EH (cell line): Measurements from ENCODE around the gene ERMARD.

Experiments used
- DNase-seq: peaks from one replicate; pipeline ENCODE4 v3.0.0-alpha.2; 2015; ENCODE audit warnings: low read depth

Gene ERMARD

DNA sequence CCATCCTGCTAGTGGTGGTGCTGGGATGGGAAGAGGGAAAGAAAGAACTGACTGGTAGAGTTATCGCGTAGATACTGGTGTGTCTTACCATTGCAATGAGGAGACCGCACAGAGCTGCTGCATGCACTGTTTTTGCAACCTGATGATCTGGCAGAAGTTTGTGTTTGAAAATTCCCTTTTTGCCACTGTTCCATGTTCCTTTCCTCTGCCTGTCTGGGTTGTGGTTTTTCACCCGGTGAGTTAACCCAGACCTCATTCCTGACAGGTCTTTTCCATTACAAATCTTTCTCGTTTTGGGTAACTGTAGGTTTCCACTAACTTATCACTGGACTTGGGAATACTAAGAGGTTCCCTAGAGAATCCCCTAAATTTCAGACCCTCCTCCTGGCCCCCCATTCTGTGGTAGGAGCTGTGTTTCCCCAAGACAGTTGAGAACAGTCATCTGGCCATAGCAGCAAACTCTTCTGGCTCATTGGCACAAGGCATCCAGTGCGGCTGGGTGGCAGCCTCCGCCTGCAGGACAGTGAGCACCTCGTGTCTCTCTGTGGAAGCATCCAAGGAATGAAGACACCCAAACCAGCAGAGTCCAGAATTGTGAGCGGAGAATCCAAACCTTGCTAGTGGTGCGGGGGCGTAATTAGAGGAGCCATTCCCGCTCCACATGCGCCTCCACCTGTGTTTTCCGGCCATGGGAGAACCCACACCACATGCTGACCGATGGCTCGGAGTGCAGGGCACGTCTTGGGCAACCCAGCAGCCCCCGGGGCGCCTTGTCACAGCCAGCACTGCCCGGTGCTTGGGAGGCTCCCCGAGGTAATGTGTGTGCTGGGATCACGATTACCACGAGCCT is 32.8 kb downstream of the ERMARD start:
- DNase-seq: no peak

DNA sequence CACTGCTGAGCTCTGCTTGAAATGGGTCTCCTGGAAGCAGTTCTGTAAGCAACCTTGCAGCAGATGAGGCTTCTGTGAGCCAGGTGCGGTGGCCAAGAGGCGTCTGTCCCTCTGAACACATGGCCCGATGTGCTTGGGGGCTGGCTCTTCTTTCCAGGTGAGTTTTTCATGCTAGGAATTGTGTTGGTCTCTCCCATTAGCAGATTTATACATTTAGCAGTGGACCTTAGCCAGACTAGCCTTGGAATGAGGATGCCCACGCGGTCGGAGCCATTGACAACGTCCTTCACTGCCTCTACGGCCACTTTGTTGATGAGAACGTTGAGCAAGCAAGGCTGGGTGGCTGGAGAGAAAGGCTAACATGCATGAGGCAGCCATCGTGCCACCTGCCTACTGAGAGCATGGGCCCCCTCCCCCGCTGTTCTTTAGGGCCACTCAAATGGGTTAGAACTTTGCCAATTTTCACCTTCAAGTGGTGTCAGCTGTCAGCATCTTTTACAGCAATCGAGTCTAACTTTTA is 33.5 kb downstream of the ERMARD start:
- DNase-seq: no peak

GRCh38 chr6:169785566-169785965 is 34.1 kb downstream of the ERMARD start:
- no peak for DNase-seq

GRCh38 chr6:169786349-169786748 is 34.9 kb downstream of the ERMARD start:
- DNase-seq: no peak

GRCh38 chr6:169787797-169788196 is 36.4 kb downstream of the ERMARD start:
- DNase-seq: no peak

GRCh38 chr6:169788809-169789145 is 37.4 kb downstream of the ERMARD start:
- DNase-seq: no peak

GRCh38 chr6:169789146-169789943 is 37.9 kb downstream of the ERMARD start:
- DNase-seq: no peak

- peak; percentile 77 for DNase-seq
Observed at GRCh38 chr6:169789944-169790927, 38.8 kb downstream of the ERMARD start.

DNA sequence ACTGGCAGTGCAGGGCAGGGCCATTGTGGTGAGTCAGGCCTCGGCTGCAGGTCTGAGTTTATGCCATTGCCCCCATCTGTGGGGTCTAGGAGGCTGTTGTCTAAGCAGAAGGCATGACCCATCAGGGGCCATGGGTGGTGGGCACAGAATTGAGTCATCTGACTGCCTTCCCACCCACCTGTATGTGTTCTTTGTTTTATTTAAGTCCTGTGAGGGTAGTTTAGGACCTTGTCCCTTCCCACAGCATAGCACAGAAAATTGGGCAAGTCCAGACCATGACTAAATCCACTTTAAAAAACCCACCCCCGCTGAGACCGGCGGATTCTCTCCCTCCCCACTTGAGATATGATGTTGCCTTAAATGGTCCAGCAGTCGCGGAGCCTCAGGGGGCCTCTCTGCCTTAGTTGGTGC is 40.3 kb downstream of the ERMARD start:
- DNase-seq: no peak

DNA sequence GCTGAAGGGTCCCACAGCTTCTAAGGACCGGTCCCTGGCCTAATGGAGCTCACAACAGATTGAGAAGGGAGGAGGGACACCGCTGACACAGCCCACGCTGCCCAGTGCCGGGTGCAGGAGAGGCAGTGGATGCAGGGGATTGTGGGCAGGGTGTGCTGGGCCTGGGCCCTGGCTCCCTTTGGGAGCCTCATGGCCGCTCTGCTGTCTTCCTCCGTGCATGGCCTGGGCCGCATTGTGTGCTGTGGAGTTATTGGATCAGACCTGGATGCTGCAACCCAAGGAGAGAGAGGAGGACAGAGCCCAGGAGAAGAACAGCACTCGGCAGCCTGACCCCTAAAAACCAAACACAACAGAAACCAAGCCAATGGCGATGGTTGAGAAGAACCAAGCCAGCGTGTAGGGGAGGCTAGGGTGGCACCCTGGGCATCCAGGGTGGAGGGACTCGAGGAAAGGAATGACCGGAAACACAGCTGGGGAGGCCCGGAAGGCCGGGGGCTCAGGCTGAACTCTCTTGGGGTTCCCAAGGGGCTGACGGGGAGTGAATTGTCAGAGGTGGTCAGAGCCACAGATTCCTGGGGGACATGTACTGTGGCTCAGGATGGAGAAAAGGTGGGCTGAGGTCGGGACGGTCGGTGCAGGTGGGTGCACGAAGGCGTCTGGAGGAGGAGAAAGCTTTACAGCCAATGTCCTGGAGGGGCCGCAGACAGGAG is 41.0 kb downstream of the ERMARD start:
- DNase-seq: no peak

DNA sequence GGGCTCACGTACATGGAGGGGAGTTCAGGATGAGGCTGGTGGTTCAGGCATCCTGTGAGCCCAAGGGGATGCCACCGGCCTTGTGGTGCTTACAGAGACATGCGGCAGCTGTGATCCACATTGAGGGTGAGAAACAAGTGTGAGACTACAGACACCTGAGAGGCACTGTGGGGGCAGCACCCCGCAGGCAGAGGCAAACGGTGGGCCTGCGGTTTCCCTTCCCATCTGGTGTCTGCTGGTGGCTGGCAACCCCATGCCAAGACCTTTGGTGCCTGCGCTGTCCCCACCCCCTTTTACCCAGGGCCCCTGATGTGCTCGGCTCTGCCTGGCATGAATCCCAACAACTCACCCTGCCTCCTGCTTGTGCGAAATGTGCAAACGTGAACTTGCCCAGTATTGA is 42.0 kb downstream of the ERMARD start:
- DNase-seq: no peak

- DNase-seq: no peak
Observed at GRCh38 chr6:169794317-169795055, 43.1 kb downstream of the ERMARD start.

GRCh38 chr6:169795196-169795595 is 43.8 kb downstream of the ERMARD start:
- DNase-seq: no peak

DNA sequence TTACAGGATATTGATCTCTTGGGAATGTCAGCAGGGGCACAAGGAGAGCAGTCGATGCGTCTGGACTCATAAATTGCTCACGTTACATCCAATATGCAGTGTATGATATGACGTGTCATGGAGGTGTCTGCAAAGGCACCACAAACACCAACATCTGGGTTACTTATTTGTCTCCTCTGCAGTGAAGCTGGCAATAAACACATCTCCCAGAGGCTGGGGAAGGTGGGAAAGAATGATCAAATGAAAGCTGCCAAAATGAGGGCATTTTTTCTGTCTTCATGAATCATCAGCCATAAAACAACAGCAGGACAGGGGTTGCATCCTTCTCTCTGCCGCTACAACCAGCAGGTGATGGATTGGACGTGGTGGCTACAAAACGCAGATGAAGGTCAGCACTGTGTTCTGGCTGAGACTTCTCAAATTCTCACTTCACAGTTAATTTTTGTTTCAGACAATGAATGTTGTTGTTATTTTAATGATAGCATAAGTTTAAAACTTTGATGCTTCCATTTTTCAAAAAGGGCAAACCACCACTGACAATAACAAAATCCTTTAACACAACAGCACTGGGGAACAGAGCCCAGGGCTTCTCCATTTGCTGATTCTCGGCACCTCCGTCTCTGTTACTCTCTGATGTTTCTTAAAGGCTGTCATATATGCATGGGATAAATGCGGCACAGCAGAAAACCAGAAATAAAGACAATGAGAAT is 47.5 kb downstream of the ERMARD start:
- DNase-seq: no peak

- DNase-seq: no peak
Observed at GRCh38 chr6:169799474-169799926, 48.1 kb downstream of the ERMARD start.

GRCh38 chr6:169800116-169800667 is 48.8 kb downstream of the ERMARD start:
- DNase-seq: no peak

DNA sequence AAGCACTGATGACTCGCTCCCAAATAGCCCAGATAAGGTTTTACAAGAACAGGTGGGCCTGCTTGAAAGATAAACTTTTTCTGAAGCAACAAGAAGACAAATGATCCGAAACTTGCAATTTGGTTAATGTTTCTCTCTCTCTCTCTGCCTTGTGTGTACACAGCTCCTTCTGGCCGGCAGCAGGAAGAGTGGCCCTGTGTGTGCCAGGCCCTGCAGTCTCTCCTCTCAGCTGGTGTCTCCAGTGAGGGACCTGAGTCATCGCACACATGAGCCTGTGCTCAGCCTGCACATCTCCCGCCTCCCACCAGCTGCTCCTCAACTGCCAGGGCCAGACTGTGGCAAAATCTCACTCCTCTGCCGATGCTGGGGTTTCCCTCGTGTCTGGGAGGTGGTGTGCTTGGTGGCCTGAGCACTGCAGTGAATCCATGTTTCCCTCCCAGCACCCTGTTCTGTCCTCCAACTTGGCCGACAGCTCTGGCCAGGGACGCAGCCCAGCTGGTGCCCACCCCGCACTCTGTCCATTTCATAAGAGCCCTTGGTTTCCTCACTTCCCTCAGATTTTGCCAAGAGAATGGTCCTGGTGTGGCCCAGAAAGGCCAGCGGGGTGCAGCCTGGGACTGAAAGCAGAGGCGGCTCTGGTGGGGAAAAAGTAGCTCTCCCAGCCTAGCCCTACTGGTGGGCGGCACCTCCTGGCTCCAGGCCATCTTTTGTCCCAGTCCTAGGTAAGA is 49.4 kb downstream of the ERMARD start:
- DNase-seq: peak; percentile 66

- no peak for DNase-seq
Observed at GRCh38 chr6:169801396-169802160, 50.2 kb downstream of the ERMARD start.
